ENCODE data around the gene ACTR3C. TPM values are rescaled to one million over a fixed set of nuclear protein-coding genes. Genes with fewer than 3 reads are reported as not detected.

Gene ACTR3C
- total RNA-seq, 1 donor: 9.3 TPM

- no peaks in the 10 kb centered on the region for H3K4me1 ChIP-seq (ENCODE audit: insufficient read depth, low read length)
- H3K9me3 ChIP-seq (ENCODE audit: low read depth, low read length): peaks cover 6% of the 10 kb centered on the region
- peaks cover 35% of the 10 kb centered on the region for H3K27me3 ChIP-seq (ENCODE audit: insufficient read depth, low read length)
- H3K4me3 ChIP-seq (ENCODE audit: low read length): no peak overlapping the region
Observed at GRCh38 chr7:150344299-150344698, 21.0 kb upstream of the ACTR3C start.

- no peak overlapping the region for H3K4me3 ChIP-seq (ENCODE audit: low read length)
- H3K9me3 ChIP-seq (ENCODE audit: low read depth, low read length): peaks cover 6% of the 10 kb centered on the region
- H3K4me1 ChIP-seq (ENCODE audit: insufficient read depth, low read length): no peaks in the 10 kb centered on the region
- peaks cover 35% of the 10 kb centered on the region for H3K27me3 ChIP-seq (ENCODE audit: insufficient read depth, low read length)
Observed at GRCh38 chr7:150343225-150343624, 19.9 kb upstream of the ACTR3C start.

GRCh38 chr7:150342121-150342408 is 18.7 kb upstream of the ACTR3C start:
- peaks cover 6% of the 10 kb centered on the region for H3K9me3 ChIP-seq (ENCODE audit: low read depth, low read length)
- no peaks in the 10 kb centered on the region for H3K4me1 ChIP-seq (ENCODE audit: insufficient read depth, low read length)
- H3K4me3 ChIP-seq (ENCODE audit: low read length): no peak overlapping the region
- peaks cover 35% of the 10 kb centered on the region for H3K27me3 ChIP-seq (ENCODE audit: insufficient read depth, low read length)

- Histone ChIP-seq H3K27me3 (ENCODE audit: insufficient read depth, low read length) (peaks cover 35% of the 10 kb centered on the region), H3K4me1 (ENCODE audit: insufficient read depth, low read length) (no peaks in the 10 kb centered on the region), H3K4me3 (ENCODE audit: low read length) (no peak within 1 kb of the TSS), H3K9me3 (ENCODE audit: low read depth, low read length) (peaks cover 6% of the 10 kb centered on the region)
Observed at GRCh38 chr7:150341263-150342120, 18.1 kb upstream of the ACTR3C start, which contains the start of gene RARRES2. RARRES2 (minus strand) TSS chr7:150341629; CDS start chr7:150340609, 1,020 bp downstream.

GRCh38 chr7:150340875-150341262 is 17.5 kb upstream of the ACTR3C start:
- no peak overlapping the region for H3K4me3 ChIP-seq (ENCODE audit: low read length)
- peaks cover 6% of the 10 kb centered on the region for H3K9me3 ChIP-seq (ENCODE audit: low read depth, low read length)
- no peaks in the 10 kb centered on the region for H3K4me1 ChIP-seq (ENCODE audit: insufficient read depth, low read length)
- peaks cover 35% of the 10 kb centered on the region for H3K27me3 ChIP-seq (ENCODE audit: insufficient read depth, low read length)

- Histone ChIP-seq H3K27me3 (ENCODE audit: insufficient read depth, low read length) (peaks cover 35% of the 10 kb centered on the region), H3K4me3 (ENCODE audit: low read length) (no peak overlapping the region), H3K9me3 (ENCODE audit: low read depth, low read length) (peaks cover 6% of the 10 kb centered on the region), H3K4me1 (ENCODE audit: insufficient read depth, low read length) (no peaks in the 10 kb centered on the region)
Observed at GRCh38 chr7:150340024-150340749, 16.8 kb upstream of the ACTR3C start.

- Histone ChIP-seq H3K9me3 (ENCODE audit: low read depth, low read length) (peaks cover 6% of the 10 kb centered on the region), H3K4me1 (ENCODE audit: insufficient read depth, low read length) (no peaks in the 10 kb centered on the region), H3K4me3 (ENCODE audit: low read length) (no peak overlapping the region), H3K27me3 (ENCODE audit: insufficient read depth, low read length) (peaks cover 32% of the 10 kb centered on the region)
Observed at GRCh38 chr7:150339409-150339809, 16.1 kb upstream of the ACTR3C start.

- no peaks in the 10 kb centered on the region for H3K4me1 ChIP-seq (ENCODE audit: insufficient read depth, low read length)
- no peak overlapping the region for H3K4me3 ChIP-seq (ENCODE audit: low read length)
- peaks cover 25% of the 10 kb centered on the region for H3K27me3 ChIP-seq (ENCODE audit: insufficient read depth, low read length)
- no peaks in the 10 kb centered on the region for H3K9me3 ChIP-seq (ENCODE audit: low read depth, low read length)
Observed at GRCh38 chr7:150338166-150338829, 15.0 kb upstream of the ACTR3C start.

- Histone ChIP-seq H3K4me3 (ENCODE audit: low read length) (no peak overlapping the region), H3K27me3 (ENCODE audit: insufficient read depth, low read length) (peaks cover 22% of the 10 kb centered on the region), H3K9me3 (ENCODE audit: low read depth, low read length) (no peaks in the 10 kb centered on the region), H3K4me1 (ENCODE audit: insufficient read depth, low read length) (no peaks in the 10 kb centered on the region)
Observed at GRCh38 chr7:150337659-150338081, 14.3 kb upstream of the ACTR3C start.

- H3K4me1 ChIP-seq (ENCODE audit: insufficient read depth, low read length): no peaks in the 10 kb centered on the region
- peaks cover 17% of the 10 kb centered on the region for H3K27me3 ChIP-seq (ENCODE audit: insufficient read depth, low read length)
- no peak overlapping the region for H3K4me3 ChIP-seq (ENCODE audit: low read length)
- no peaks in the 10 kb centered on the region for H3K9me3 ChIP-seq (ENCODE audit: low read depth, low read length)
Observed at GRCh38 chr7:150337179-150337578, 13.8 kb upstream of the ACTR3C start.

- H3K4me3 ChIP-seq (ENCODE audit: low read length): no peak overlapping the region
- H3K9me3 ChIP-seq (ENCODE audit: low read depth, low read length): no peaks in the 10 kb centered on the region
- peaks cover 13% of the 10 kb centered on the region for H3K27me3 ChIP-seq (ENCODE audit: insufficient read depth, low read length)
- H3K4me1 ChIP-seq (ENCODE audit: insufficient read depth, low read length): no peaks in the 10 kb centered on the region
Observed at GRCh38 chr7:150336746-150337145, 13.4 kb upstream of the ACTR3C start.

GRCh38 chr7:150335774-150336112 is 12.4 kb upstream of the ACTR3C start:
- Histone ChIP-seq H3K9me3 (ENCODE audit: low read depth, low read length) (no peaks in the 10 kb centered on the region), H3K4me3 (ENCODE audit: low read length) (no peak overlapping the region), H3K27me3 (ENCODE audit: insufficient read depth, low read length) (peaks cover 7% of the 10 kb centered on the region), H3K4me1 (ENCODE audit: insufficient read depth, low read length) (no peaks in the 10 kb centered on the region)

- Histone ChIP-seq H3K4me3 (ENCODE audit: low read length) (no peak overlapping the region), H3K9me3 (ENCODE audit: low read depth, low read length) (no peaks in the 10 kb centered on the region), H3K4me1 (ENCODE audit: insufficient read depth, low read length) (no peaks in the 10 kb centered on the region), H3K27me3 (ENCODE audit: insufficient read depth, low read length) (peaks cover 5% of the 10 kb centered on the region)
Observed at GRCh38 chr7:150335108-150335773, 11.9 kb upstream of the ACTR3C start.

GRCh38 chr7:150334108-150334507 is 10.8 kb upstream of the ACTR3C start:
- Histone ChIP-seq H3K4me1 (ENCODE audit: insufficient read depth, low read length) (no peaks in the 10 kb centered on the region), H3K9me3 (ENCODE audit: low read depth, low read length) (no peaks in the 10 kb centered on the region), H3K27me3 (ENCODE audit: insufficient read depth, low read length) (no peaks in the 10 kb centered on the region), H3K4me3 (ENCODE audit: low read length) (no peak overlapping the region)

GRCh38 chr7:150333659-150334058 is 10.3 kb upstream of the ACTR3C start:
- Histone ChIP-seq H3K27me3 (ENCODE audit: insufficient read depth, low read length) (no peaks in the 10 kb centered on the region), H3K9me3 (ENCODE audit: low read depth, low read length) (no peaks in the 10 kb centered on the region), H3K4me3 (ENCODE audit: low read length) (no peak overlapping the region), H3K4me1 (ENCODE audit: insufficient read depth, low read length) (no peaks in the 10 kb centered on the region)

All from mononuclear cell (primary cell).